Breast epithelium (tissue), 3 donors: Measurements from ENCODE around the gene KLF18.

Experiments used
- CTCF ChIP-seq, 3 donors: fragments of 450-650 bp; IDR thresholded peaks; one replicate each; pipeline ENCODE4 v1.5.1; 2016 to 2017; ENCODE audit warnings: antibody characterized with exemption in 3 of 3, mild to moderate bottlenecking in 3 of 3, moderate library complexity in 3 of 3
- POLR2AphosphoS5 ChIP-seq, 3 donors: sonication (generic); formaldehyde crosslinking; IDR thresholded peaks; one replicate each; pipeline ENCODE4 v1.6.1; 2017; ENCODE audit warnings: antibody characterized with exemption in 3 of 3

GRCh38 chr1:44119525-44119924 lies 21.9 kb downstream of the KLF18 start:
- TF ChIP-seq CTCF (IDR thresholded peaks at IDR 0.05) (no peak), POLR2AphosphoS5 (IDR thresholded peaks at IDR 0.05) (no peak)
